Tibial nerve (tissue), 4 donors: ENCODE measurements around the gene A4GNT. TPM values are rescaled to one million over a fixed set of nuclear protein-coding genes. Genes with fewer than 3 reads are reported as not detected.
A peak's percentile ranks its signal among the peaks of the same experiment; 100 is the strongest.

Source experiments
- DNase-seq, 2 donors: peaks; one replicate each; pipeline ENCODE4 v3.0.0-alpha.2; 2019; ENCODE audit warnings: low spot score in 2 of 2
- H3K27ac ChIP-seq, 4 donors: fragments of 200-600 bp; sonication (generic) in 3 of 4; one replicate each; pipeline ENCODE4 v1.5.1; 2017 to 2019; ENCODE audit warnings: mild to moderate bottlenecking in 1 of 4
- H3K27me3 ChIP-seq, 2 donors: fragments of 200-600 bp; sonication (generic) in 1 of 2; one replicate each; pipeline versions ENCODE4 v1.5.1 to v1.6.0; 2017 to 2019
- H3K36me3 ChIP-seq, 3 donors: fragments of 200-600 bp; sonication (generic); one replicate each; pipeline ENCODE4 v1.5.1; 2018 to 2019
- H3K4me1 ChIP-seq, 4 donors: fragments of 200-600 bp; sonication (generic) in 3 of 4; one replicate each; pipeline ENCODE4 v1.5.1; 2017 to 2019
- H3K4me3 ChIP-seq, 4 donors: fragments of 200-600 bp; sonication (generic) in 3 of 4; one replicate each; pipeline ENCODE4 v1.5.1; 2017 to 2019; ENCODE audit warnings: mild to moderate bottlenecking in 1 of 4, moderate library complexity in 1 of 4
- H3K9me3 ChIP-seq, 4 donors: fragments of 200-600 bp; sonication (generic) in 3 of 4; one replicate each; pipeline ENCODE4 v1.5.1; 2017 to 2019
- EP300 ChIP-seq, 2 donors: sonication (generic); formaldehyde crosslinking; IDR thresholded peaks; one replicate each; pipeline ENCODE4 v1.6.1; 2017; ENCODE audit warnings: antibody characterized with exemption in 2 of 2, mild to moderate bottlenecking in 1 of 2
- POLR2A ChIP-seq, 2 donors: fragments of 450-650 bp; IDR thresholded peaks; one replicate each; pipeline ENCODE4 v1.6.1; 2017; ENCODE audit warnings: antibody characterized with exemption in 2 of 2, mild to moderate bottlenecking in 2 of 2, moderate library complexity in 2 of 2
- WGBS, 2 donors: methylation state at CpG; one replicate each; pipeline ENCODE4 v1.1.5; 2018; 5-methylcytosine and 5-hydroxymethylcytosine counted together
- total RNA-seq, 4 donors: library from RNA; depleted of rRNA; stranded (reverse); fragments of >200 nt; gene quantifications; one replicate each; pipeline ENCODE4 v1.1.0, GENCODE V29; 2016
- TF ChIP-seq, protein P1 (sequence below), 5 experiments: fragments of 200-600 bp in 3 of 5; fragments of 450-650 bp in 2 of 5; sonication (generic) in 3 of 5; IDR thresholded peaks; one replicate each; pipeline ENCODE4 v1.5.1; 2016 to 2019; ENCODE audit warnings: antibody characterized with exemption in 5 of 5, mild to moderate bottlenecking in 3 of 5, moderate library complexity in 2 of 5

Gene A4GNT
- total RNA-seq, 4 donors from 2014 or later, result not detected

- no peak for DNase-seq
- H3K4me1 ChIP-seq, result peaks cover 0 to 25% (median 4%) of the 10 kb centered on the region in 4 donors
- no peaks in the 10 kb centered on the region for H3K27me3 ChIP-seq
- 89 to 90% methylated on average over 6 of the region's 6 CpGs for WGBS, 2 donors
- no peaks in the 10 kb centered on the region for H3K36me3 ChIP-seq
- H3K4me3 ChIP-seq, result no peak overlapping the region
- H3K27ac ChIP-seq, result no peak overlapping the region
- no peaks in the 10 kb centered on the region for H3K9me3 ChIP-seq
- no peak for TF ChIP-seq POLR2A (IDR thresholded peaks at IDR 0.05)
- TF ChIP-seq, protein P1, sequence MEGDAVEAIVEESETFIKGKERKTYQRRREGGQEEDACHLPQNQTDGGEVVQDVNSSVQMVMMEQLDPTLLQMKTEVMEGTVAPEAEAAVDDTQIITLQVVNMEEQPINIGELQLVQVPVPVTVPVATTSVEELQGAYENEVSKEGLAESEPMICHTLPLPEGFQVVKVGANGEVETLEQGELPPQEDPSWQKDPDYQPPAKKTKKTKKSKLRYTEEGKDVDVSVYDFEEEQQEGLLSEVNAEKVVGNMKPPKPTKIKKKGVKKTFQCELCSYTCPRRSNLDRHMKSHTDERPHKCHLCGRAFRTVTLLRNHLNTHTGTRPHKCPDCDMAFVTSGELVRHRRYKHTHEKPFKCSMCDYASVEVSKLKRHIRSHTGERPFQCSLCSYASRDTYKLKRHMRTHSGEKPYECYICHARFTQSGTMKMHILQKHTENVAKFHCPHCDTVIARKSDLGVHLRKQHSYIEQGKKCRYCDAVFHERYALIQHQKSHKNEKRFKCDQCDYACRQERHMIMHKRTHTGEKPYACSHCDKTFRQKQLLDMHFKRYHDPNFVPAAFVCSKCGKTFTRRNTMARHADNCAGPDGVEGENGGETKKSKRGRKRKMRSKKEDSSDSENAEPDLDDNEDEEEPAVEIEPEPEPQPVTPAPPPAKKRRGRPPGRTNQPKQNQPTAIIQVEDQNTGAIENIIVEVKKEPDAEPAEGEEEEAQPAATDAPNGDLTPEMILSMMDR (IDR thresholded peaks at IDR 0.05), result no peak
- no peak for TF ChIP-seq EP300 (IDR thresholded peaks at IDR 0.05)
Observed at GRCh38 chr3:138124188-138124587, 8.0 kb downstream of the A4GNT start.

DNA sequence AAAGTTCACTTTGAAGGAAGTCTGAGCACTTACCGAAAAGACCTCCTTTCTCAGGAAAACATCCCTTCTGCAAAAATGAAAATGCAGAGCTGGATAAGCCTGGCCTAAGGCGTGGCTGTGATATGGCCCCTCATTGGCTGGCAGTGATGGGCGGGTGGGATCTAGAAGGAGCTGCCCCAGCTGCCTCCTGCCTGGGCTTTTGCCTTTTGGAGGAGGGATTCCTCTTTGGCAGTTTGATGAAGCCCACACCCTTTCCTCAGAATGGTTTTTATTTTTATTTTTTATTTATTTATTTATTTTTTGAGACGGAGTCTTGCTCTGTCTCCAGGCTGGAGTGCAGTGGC, 12.8 kb downstream of the A4GNT start:
- no peak for DNase-seq
- H3K4me1 ChIP-seq, result peaks cover 0 to 19% (median 2%) of the 10 kb centered on the region in 4 donors
- no peak for TF ChIP-seq POLR2A (IDR thresholded peaks at IDR 0.05)
- TF ChIP-seq EP300 (IDR thresholded peaks at IDR 0.05), result no peak
- TF ChIP-seq, protein P1 (IDR thresholded peaks at IDR 0.05), result no peak
- H3K9me3 ChIP-seq, result no peaks in the 10 kb centered on the region
- no peaks in the 10 kb centered on the region for H3K27me3 ChIP-seq
- 67 to 68% methylated on average over 4 of the region's 4 CpGs for WGBS, 2 donors
- H3K27ac ChIP-seq, result no peak overlapping the region
- no peak overlapping the region for H3K4me3 ChIP-seq
- H3K36me3 ChIP-seq, result no peaks in the 10 kb centered on the region

GRCh38 chr3:138118612-138119422, 13.4 kb downstream of the A4GNT start:
- DNase-seq, result peak; percentile 74 to 90
- Histone ChIP-seq H3K4me1 (peaks cover 0 to 24% (median 4%) of the 10 kb centered on the region in 4 donors), H3K27ac (no peak overlapping the region), H3K4me3 (no peak overlapping the region), H3K36me3 (no peaks in the 10 kb centered on the region), H3K27me3 (no peaks in the 10 kb centered on the region), H3K9me3 (no peaks in the 10 kb centered on the region)
- no peak for TF ChIP-seq POLR2A (IDR thresholded peaks at IDR 0.05)
- TF ChIP-seq, protein P1 (IDR thresholded peaks at IDR 0.05), result peak; percentile 70 to 83 (median 76)
- WGBS, 2 donors, result 34 to 36% methylated on average over 8 of the region's 8 CpGs

- H3K27ac ChIP-seq, result peak within 1 kb of the TSS; percentile 78 to 88 (median 84)
- H3K9me3 ChIP-seq, result no peaks in the 10 kb centered on the region
- peak; percentile 24 to 41 for DNase-seq
- peaks cover 0 to 37% (median 4%) of the 10 kb centered on the region in 4 donors for H3K4me1 ChIP-seq
- no peaks in the 10 kb centered on the region for H3K27me3 ChIP-seq
- H3K36me3 ChIP-seq, result no peaks in the 10 kb centered on the region
- TF ChIP-seq, protein P1 (IDR thresholded peaks at IDR 0.05), result peak; percentile 49 to 84 (median 76)
- TF ChIP-seq EP300 (IDR thresholded peaks at IDR 0.05), result peak in 1 of 2 donors; percentile 38
- TF ChIP-seq POLR2A (IDR thresholded peaks at IDR 0.05), result peak in 1 of 2 donors; percentile 34
- H3K4me3 ChIP-seq, result peak within 1 kb of the TSS; percentile 56 to 82 (median 64)
- WGBS, 2 donors, result 0 to 2% methylated on average over 40 to 61 of the region's 86 CpGs
Observed at GRCh38 chr3:138114988-138115971, 16.9 kb downstream of the A4GNT start, which contains the start of gene DZIP1L. DZIP1L (minus strand) TSS chr3:138115608; CDS start chr3:138103971, 11,637 bp downstream.
